Endothelial cell of umbilical vein (primary cell): ENCODE results near the gene PNPLA7. TPM values are rescaled to one million over a fixed set of nuclear protein-coding genes. Genes with fewer than 3 reads are reported as not detected.

Source experiments
- BruUV-seq: library from RNA; stranded (reverse); fragments of 400-500 nt; replicated peaks from 2 replicates; lab custom pipeline; 2021; lab: Mats Ljungman, UMichigan
- CTCF ChIA-PET: fragments of 300-600, 350-600 bp; sonication (Branson Sonifier 250); formaldehyde crosslinking; loops from one replicate; lab custom pipeline; 2021; ENCODE audit warnings: antibody characterized with exemption, inconsistent platforms; lab: Charles Lee
- POLR2A ChIA-PET: fragments of 300-600, 350-600 bp; sonication (Branson Sonifier 250); formaldehyde crosslinking; loops from one replicate; lab custom pipeline; 2021; ENCODE audit warnings: antibody characterized with exemption, inconsistent platforms; lab: Charles Lee
- DNase-seq: peaks from one replicate; pipeline ENCODE4 v3.0.0-alpha.2; 2011; ENCODE audit warnings: low read depth, low spot score
- FAIRE-seq: peaks from 2 replicates; lab custom pipeline; 2011; peaks lifted over from hg19 to GRCh38; lab: Jason Lieb, UNC
- H2AFZ ChIP-seq: 2 replicates; pipeline ENCODE4 v1.6.0; 2012; ENCODE audit warnings: low read depth, low read length, control low read depth, inconsistent platforms
- H3K27ac ChIP-seq: 2 replicates; pipeline ENCODE4 v1.5.1; 2011; ENCODE audit warnings: low read depth, mild to moderate bottlenecking, control low read depth, low read length, moderate library complexity; ENCODE audit not compliant: insufficient read depth
- H3K27me3 ChIP-seq, 2 experiments: 2 replicates each; pipeline versions ENCODE4 v1.6.0 to v1.6.1; 2011; ENCODE audit warnings: low read length in 2 of 2, mixed read lengths in 1 of 2; ENCODE audit not compliant: control insufficient read depth in 2 of 2, insufficient read depth in 2 of 2
- H3K36me3 ChIP-seq, 2 experiments: 2 replicates in 1 of 2; 3 replicates in 1 of 2; pipeline ENCODE4 v1.5.1; 2011; ENCODE audit warnings: low read length in 2 of 2, mild to moderate bottlenecking in 1 of 2, moderate library complexity in 1 of 2; ENCODE audit not compliant: control insufficient read depth in 2 of 2, insufficient read depth in 2 of 2; ENCODE audit errors: extremely low read depth in 1 of 2
- H3K4me1 ChIP-seq: 3 replicates; pipeline ENCODE4 v1.5.1; 2011; ENCODE audit warnings: mild to moderate bottlenecking, low read length; ENCODE audit not compliant: control insufficient read depth, insufficient read depth; ENCODE audit errors: extremely low read depth
- H3K4me2 ChIP-seq: 2 replicates; pipeline ENCODE4 v1.6.1; 2011; ENCODE audit warnings: low read length, control low read depth, mixed read lengths; ENCODE audit not compliant: insufficient read depth
- H3K4me3 ChIP-seq, 3 experiments: fragments of 200-600 bp in 1 of 3; sonication (generic), shearing (Covaris generic) in 1 of 3; replicated peaks in 1 of 3; 2 replicates each; pipeline ENCODE4 v1.5.1; 2011 to 2016; ENCODE audit warnings: control low read depth in 3 of 3, low read length in 3 of 3, mild to moderate bottlenecking in 2 of 3, inconsistent platforms in 1 of 3, low read depth in 1 of 3, moderate library complexity in 1 of 3; ENCODE audit not compliant: insufficient read depth in 1 of 3
- H3K79me2 ChIP-seq: 2 replicates; pipeline ENCODE4 v1.6.0; 2012; ENCODE audit warnings: low read length, inconsistent platforms; ENCODE audit not compliant: control insufficient read depth, insufficient read depth
- H3K9ac ChIP-seq: replicated peaks from 2 replicates; pipeline ENCODE3; 2011; ENCODE audit warnings: low read length, control low read depth; ENCODE audit not compliant: insufficient read depth; ENCODE audit errors: extremely low read depth
- H3K9me1 ChIP-seq: replicated peaks from 3 replicates; pipeline ENCODE4 v1.6.0; 2011; ENCODE audit warnings: mild to moderate bottlenecking, low read length; ENCODE audit not compliant: control insufficient read depth, insufficient read depth; ENCODE audit errors: extremely low read depth
- H3K9me3 ChIP-seq: replicated peaks from 2 replicates; pipeline ENCODE4 v1.5.1; 2012; ENCODE audit warnings: low read length, inconsistent platforms; ENCODE audit not compliant: control insufficient read depth, insufficient read depth
- H4K20me1 ChIP-seq: replicated peaks from 2 replicates; pipeline ENCODE3; 2011; ENCODE audit warnings: mild to moderate bottlenecking, low read length; ENCODE audit not compliant: control insufficient read depth, insufficient read depth; ENCODE audit errors: extremely low read depth
- CTCF ChIP-seq, 2 donors: IDR thresholded peaks; 1 replicate in 1 of 2; 2 replicates in 1 of 2; pipeline ENCODE4 v1.5.1; 2011; ENCODE audit warnings: low read length in 2 of 2, mild to moderate bottlenecking in 2 of 2, moderate library complexity in 2 of 2, control low read depth in 1 of 2, inconsistent platforms in 1 of 2, low read depth in 1 of 2; ENCODE audit not compliant: insufficient read depth in 1 of 2; ENCODE audit errors: extremely low read depth in 1 of 2
- EZH2 ChIP-seq: IDR thresholded peaks from 2 replicates; pipeline ENCODE4 v1.6.1; 2012; ENCODE audit warnings: borderline replicate concordance, low read depth, mild to moderate bottlenecking, moderate library complexity, low read length, inconsistent platforms; ENCODE audit not compliant: severe bottlenecking
- FOS ChIP-seq: IDR thresholded peaks from 2 replicates; pipeline ENCODE4 v1.6.1; 2011; ENCODE audit warnings: mild to moderate bottlenecking, low read length, moderate library complexity, borderline replicate concordance; ENCODE audit not compliant: insufficient read depth
- GATA2 ChIP-seq: IDR thresholded peaks from 2 replicates; pipeline ENCODE4 v1.7.0; 2011; ENCODE audit warnings: low read depth, mild to moderate bottlenecking, moderate library complexity, mixed read lengths, low read length; ENCODE audit not compliant: insufficient read length, insufficient read depth
- JUN ChIP-seq: IDR thresholded peaks from 2 replicates; pipeline ENCODE4 v1.6.1; 2011; ENCODE audit warnings: borderline replicate concordance, low read depth; ENCODE audit not compliant: insufficient read length, insufficient read depth
- MAX ChIP-seq: IDR thresholded peaks from 2 replicates; pipeline ENCODE4 v1.6.1; 2011; ENCODE audit not compliant: insufficient read depth, insufficient read length
- MYC ChIP-seq: IDR thresholded peaks from one replicate; pipeline ENCODE4 v1.6.1; 2011; ENCODE audit warnings: mild to moderate bottlenecking, low read depth, low read length
- POLR2A ChIP-seq: IDR thresholded peaks from 2 replicates; pipeline ENCODE4 v1.6.1; 2012; ENCODE audit warnings: low read depth, mild to moderate bottlenecking, control low read depth, low read length
- POLR2AphosphoS5 ChIP-seq: IDR thresholded peaks from 2 replicates; pipeline ENCODE4 v1.6.1; 2012; ENCODE audit warnings: low read depth, mild to moderate bottlenecking, control low read depth, low read length, moderate library complexity; ENCODE audit not compliant: insufficient read depth
- dilution Hi-C: fragments of 300-500 bp; cut with MboI; formaldehyde crosslinking; loops from one replicate; pipeline ENCODE4 v1.15.0; 2019; ENCODE audit warnings: low sequenced_read_pairs; ENCODE audit not compliant: extremely low pct_ligation_motif_present
- intact Hi-C: fragments of 100-400 bp; cut with micrococcal nuclease; formaldehyde crosslinking; loops from one replicate; pipeline ENCODE4 v1.10.0; 2022
- polyA plus RNA-seq, 4 experiments: library from polyadenylated mRNA; depleted of rRNA in 3 of 4; stranded (reverse) in 3 of 4; unstranded in 1 of 4; fragments of >200 nt; gene quantifications; 2 replicates each; pipeline versions ENCODE4 v1.2.1 to v1.2.3, GENCODE V29; 2011 to 2012; ENCODE audit warnings: missing spikeins in 1 of 4
- total RNA-seq: library from RNA; stranded (reverse); gene quantifications from 2 replicates; pipeline ENCODE4 v1.2.3, GENCODE V29; 2021

PNPLA7 gene
- total and polyA plus RNA-seq, 2 donors (not counting 3 experiments of a cell fraction or from before 2014, with no cell fraction given) = 1.0 to 1.9 TPM

GRCh38 chr9:137564817-137565411, 14.7 kb upstream of the PNPLA7 start:
- ChIA-PET CTCF (no interaction called here), POLR2A (no interaction called here)
- Histone ChIP-seq H4K20me1 (no peaks in the 10 kb centered on the region), H3K4me1 (no peaks in the 10 kb centered on the region), H3K36me3 (peaks cover 7 to 22% of the 10 kb centered on the region in 2 experiments), H3K4me2 (no peak overlapping the region), H3K79me2 (peaks cover 4% of the 10 kb centered on the region), H3K9ac (no peak overlapping the region), H3K27me3 (no peaks in the 10 kb centered on the region), H3K4me3 (no peak overlapping the region), H3K9me1 (no peaks in the 10 kb centered on the region), H3K9me3 (no peaks in the 10 kb centered on the region), H3K27ac (no peak overlapping the region), H2AFZ (no peak overlapping the region)
- FAIRE-seq = no peak
- no peak for DNase-seq
- no TSS peak for BruUV-seq
- intact Hi-C loops = no loop called here
- dilution Hi-C loops = no loop called here
- TF ChIP-seq POLR2A (no peak), POLR2AphosphoS5 (no peak), EZH2 (no peak), FOS (no peak), MYC (no peak), JUN (no peak), GATA2 (no peak), MAX (no peak), CTCF (IDR thresholded peaks at IDR 0.05; ENCODE audit: extremely low read depth in 1 of 2, insufficient read depth in 1 of 2, low read depth in 1 of 2, low read length in 2 of 2) (no peak)
